Sigmoid colon (tissue), 7 donors: Measurements from ENCODE around the gene THYN1. TPM values are rescaled to one million over a fixed set of nuclear protein-coding genes. Genes with fewer than 3 reads are reported as not detected.

Experiments
- DNase-seq: peaks from one replicate; pipeline ENCODE4 v3.0.0-alpha.2; 2019
- H3K27ac ChIP-seq, 4 donors: fragments of 200-600 bp; sonication (generic); one replicate each; pipeline ENCODE4 v1.5.1; 2016 to 2019; ENCODE audit warnings: mild to moderate bottlenecking in 1 of 4
- H3K27me3 ChIP-seq, 3 donors: fragments of 200-600 bp; sonication (generic); one replicate each; pipeline ENCODE4 v1.5.1; 2019; ENCODE audit warnings: mild to moderate bottlenecking in 1 of 3
- H3K36me3 ChIP-seq, 4 donors: fragments of 200-600 bp; sonication (generic); one replicate each; pipeline ENCODE4 v1.5.1; 2016 to 2019
- H3K4me1 ChIP-seq, 4 donors: fragments of 200-600 bp; sonication (generic); one replicate each; pipeline ENCODE4 v1.5.1; 2017 to 2019
- H3K4me3 ChIP-seq, 4 donors: fragments of 200-600 bp; sonication (generic); one replicate each; pipeline ENCODE4 v1.5.1; 2017 to 2019; ENCODE audit warnings: mild to moderate bottlenecking in 2 of 4, moderate library complexity in 1 of 4
- H3K9me3 ChIP-seq, 4 donors: fragments of 200-600 bp in 3 of 4; sonication (generic) in 3 of 4; one replicate each; pipeline versions ENCODE4 v1.5.1 to v1.6.1; 2013 to 2019
- CTCF ChIP-seq, 4 experiments: fragments of 450-650 bp in 3 of 4; fragments of 200-600 bp in 1 of 4; IDR thresholded peaks; one replicate each; pipeline ENCODE4 v1.5.1; 2016 to 2019; ENCODE audit warnings: antibody characterized with exemption in 4 of 4, mild to moderate bottlenecking in 3 of 4, moderate library complexity in 2 of 4
- EP300 ChIP-seq, 4 donors: sonication (generic); formaldehyde crosslinking; IDR thresholded peaks; one replicate each; pipeline ENCODE4 v1.6.1; 2017; ENCODE audit warnings: antibody characterized with exemption in 4 of 4
- POLR2A ChIP-seq, 2 donors: fragments of 450-650 bp; IDR thresholded peaks; one replicate each; pipeline ENCODE4 v1.6.1; 2016; ENCODE audit warnings: antibody characterized with exemption in 2 of 2, mild to moderate bottlenecking in 2 of 2, moderate library complexity in 2 of 2
- POLR2AphosphoS5 ChIP-seq, 4 donors: sonication (generic); formaldehyde crosslinking; IDR thresholded peaks; one replicate each; pipeline ENCODE4 v1.6.1; 2017; ENCODE audit warnings: antibody characterized with exemption in 4 of 4
- WGBS, 2 donors: extraction: QIAGEN DNeasy Blood & Tissue Kit; methylation state at CpG; one replicate each; pipeline ENCODE4 v1.1.7; 2013; 5-methylcytosine and 5-hydroxymethylcytosine counted together
- intact Hi-C: fragments of 100-400 bp; cut with DNase I; formaldehyde crosslinking; loops from one replicate; pipeline ENCODE4 v1.15.1; 2023
- polyA plus RNA-seq, 3 donors: library from polyadenylated mRNA; stranded (reverse); fragments of 200-250 nt; gene quantifications; one replicate each; pipeline ENCODE4 v1.2.3, GENCODE V29; 2013
- total RNA-seq, 4 donors: library from RNA; depleted of rRNA; stranded (reverse); fragments of >200 nt; gene quantifications; one replicate each; pipeline ENCODE4 v1.1.0, GENCODE V29; 2016
- donor health status: healthy with polysubstance abuse.
- donor health status: Bipolar disorder and iron deficiency.
- donor health status: healthy.

THYN1 gene
- total and polyA plus RNA-seq, 7 donors: 38.1 to 92.2 (median 69.9) TPM

DNA sequence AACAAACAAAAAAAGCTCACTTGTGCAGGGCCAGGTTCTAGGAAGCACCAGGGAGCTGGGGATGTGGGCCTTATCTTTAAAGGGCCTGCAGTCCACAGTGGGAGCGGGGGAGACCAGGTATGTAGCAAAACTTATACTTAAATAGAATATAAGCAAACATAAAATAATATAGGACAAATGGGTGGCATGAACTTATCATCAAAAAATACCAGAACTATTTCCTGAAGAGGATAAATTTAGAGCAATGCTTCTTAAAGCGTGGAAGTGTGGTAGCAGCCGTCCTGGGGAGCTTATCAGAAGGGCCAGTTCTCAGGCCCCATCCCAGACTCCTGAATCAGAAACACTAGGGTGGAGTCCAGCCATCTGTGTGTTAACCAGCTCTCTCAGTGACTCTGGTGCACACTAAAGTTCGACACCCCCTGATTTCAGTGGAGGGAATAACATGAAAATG, 19.4 kb downstream of the THYN1 start:
- no peak overlapping the region for H3K4me3 ChIP-seq
- WGBS, 2 donors: 87 to 92% methylated on average over 4 of the region's 4 CpGs
- no peak for DNase-seq
- no peak overlapping the region for H3K27ac ChIP-seq
- peaks cover 0 to 14% (median 3%) of the 10 kb centered on the region in 4 donors for H3K4me1 ChIP-seq
- TF ChIP-seq EP300 (IDR thresholded peaks at IDR 0.05) (no peak), POLR2AphosphoS5 (IDR thresholded peaks at IDR 0.05) (no peak), POLR2A (IDR thresholded peaks at IDR 0.05) (no peak), CTCF (IDR thresholded peaks at IDR 0.05) (no peak)
- no peaks in the 10 kb centered on the region for H3K27me3 ChIP-seq
- peaks cover 0 to 45% (median 4%) of the 10 kb centered on the region in 4 donors for H3K36me3 ChIP-seq
- H3K9me3 ChIP-seq: no peaks in the 10 kb centered on the region
- intact Hi-C loops: no loop called here

GRCh38 chr11:134231958-134232659, 21.0 kb downstream of the THYN1 start:
- TF ChIP-seq EP300 (IDR thresholded peaks at IDR 0.05): no peak
- TF ChIP-seq CTCF (IDR thresholded peaks at IDR 0.05): no peak
- TF ChIP-seq POLR2A (IDR thresholded peaks at IDR 0.05): no peak
- no peak for TF ChIP-seq POLR2AphosphoS5 (IDR thresholded peaks at IDR 0.05)
- no peak overlapping the region for H3K4me3 ChIP-seq
- H3K4me1 ChIP-seq: peaks cover 0 to 24% (median 7%) of the 10 kb centered on the region in 4 donors
- H3K9me3 ChIP-seq: no peaks in the 10 kb centered on the region
- no peak overlapping the region for H3K27ac ChIP-seq
- intact Hi-C loops: no loop called here
- peaks cover 0 to 31% (median 4%) of the 10 kb centered on the region in 4 donors for H3K36me3 ChIP-seq
- WGBS, 2 donors: 70 to 84% methylated on average over 10 of the region's 10 CpGs
- DNase-seq: no peak
- H3K27me3 ChIP-seq: no peaks in the 10 kb centered on the region

- Histone ChIP-seq H3K27ac (no peak overlapping the region), H3K4me3 (no peak overlapping the region), H3K27me3 (no peaks in the 10 kb centered on the region), H3K9me3 (no peaks in the 10 kb centered on the region), H3K4me1 (peaks cover 0 to 42% (median 24%) of the 10 kb centered on the region in 4 donors), H3K36me3 (peaks cover 0 to 13% (median under 1%) of the 10 kb centered on the region in 4 donors)
- WGBS, 2 donors: 59 to 88% methylated on average over 4 of the region's 4 CpGs
- intact Hi-C loops: no loop called here
- DNase-seq: no peak
- TF ChIP-seq POLR2A (IDR thresholded peaks at IDR 0.05) (no peak), EP300 (IDR thresholded peaks at IDR 0.05) (no peak), CTCF (IDR thresholded peaks at IDR 0.05) (no peak), POLR2AphosphoS5 (IDR thresholded peaks at IDR 0.05) (no peak)
Measured at GRCh38 chr11:134230339-134230738, 22.8 kb downstream of the THYN1 start.

- TF ChIP-seq CTCF (IDR thresholded peaks at IDR 0.05) (no peak), EP300 (IDR thresholded peaks at IDR 0.05) (no peak), POLR2AphosphoS5 (IDR thresholded peaks at IDR 0.05) (no peak), POLR2A (IDR thresholded peaks at IDR 0.05) (no peak)
- Histone ChIP-seq H3K27me3 (no peaks in the 10 kb centered on the region), H3K4me1 (peaks cover 0 to 45% (median 24%) of the 10 kb centered on the region in 4 donors), H3K9me3 (no peaks in the 10 kb centered on the region), H3K27ac (no peak overlapping the region), H3K36me3 (peaks cover 0 to 5% (median 0%) of the 10 kb centered on the region in 4 donors), H3K4me3 (no peak overlapping the region)
- DNase-seq: no peak
- 86 to 88% methylated on average over 6 of the region's 6 CpGs for WGBS, 2 donors
- intact Hi-C loops: no loop called here
Measured at GRCh38 chr11:134229126-134229790, 23.9 kb downstream of the THYN1 start.
